Posterior vena cava (tissue), 2 donors: Measurements from ENCODE around the gene KCNJ15. TPM values are rescaled to one million over a fixed set of nuclear protein-coding genes. Genes with fewer than 3 reads are reported as not detected.

Experiments
- DNase-seq: peaks from one replicate; pipeline ENCODE4 v3.0.0-alpha.2; 2020; ENCODE audit warnings: low spot score
- intact Hi-C, 2 donors: fragments of 100-400 bp; cut with DNase I; formaldehyde crosslinking; loops; one replicate each; pipeline versions ENCODE4 v1.14.1 to v1.14.2; 2022 to 2023
- total RNA-seq, 2 donors: library from RNA; stranded (reverse); fragmentation: NEBNext Ultra II Directional; extraction: Animal tissue kit (Norgen Biotek cat#: 25700); gene quantifications; one replicate each; pipeline ENCODE4 v1.2.1, GENCODE V29; 2021
- donor health status: DM: yes; HTN: yes; CAD: no.
- donor health status: DM: yes; HTN: yes; CAD: no.

Gene KCNJ15
- total RNA-seq, 2 donors from 2014 or later = 2.3 to 3.4 TPM

GRCh38 chr21:38293113-38293512 is 36.3 kb downstream of the KCNJ15 start:
- intact Hi-C loops = no loop called here
- no peak for DNase-seq

- intact Hi-C loops = no loop called here
Observed at GRCh38 chr21:38293765-38294164, 37.0 kb downstream of the KCNJ15 start.

GRCh38 chr21:38294609-38295008 is 37.8 kb downstream of the KCNJ15 start:
- intact Hi-C loops = no loop called here
- no peak for DNase-seq

More at GRCh38 chr21:38293765-38294164, 37.0 kb downstream of the KCNJ15 start:
- DNase-seq = no peak

GRCh38 chr21:38295997-38296764 is 39.4 kb downstream of the KCNJ15 start:
- intact Hi-C loops = no loop called here
- DNase-seq = no peak

GRCh38 chr21:38297194-38297631 is 40.4 kb downstream of the KCNJ15 start:
- intact Hi-C loops = no loop called here
- DNase-seq = no peak

- intact Hi-C loops = no loop called here
- no peak for DNase-seq
Observed at GRCh38 chr21:38297871-38298270, 41.1 kb downstream of the KCNJ15 start.

GRCh38 chr21:38298832-38299231 is 42.0 kb downstream of the KCNJ15 start:
- DNase-seq = no peak
- intact Hi-C loops = no loop called here

GRCh38 chr21:38299671-38300070 is 42.9 kb downstream of the KCNJ15 start:
- intact Hi-C loops = no loop called here
- no peak for DNase-seq

GRCh38 chr21:38300141-38300578 is 43.4 kb downstream of the KCNJ15 start:
- DNase-seq = no peak
- intact Hi-C loops = no loop called here

- intact Hi-C loops = no loop called here
- DNase-seq = no peak
Observed at GRCh38 chr21:38301321-38302214, 44.8 kb downstream of the KCNJ15 start.

GRCh38 chr21:38303300-38303699 is 46.5 kb downstream of the KCNJ15 start:
- intact Hi-C loops = no loop called here
- peak; percentile 90 for DNase-seq

GRCh38 chr21:38306433-38307141 is 49.8 kb downstream of the KCNJ15 start:
- DNase-seq = no peak
- intact Hi-C loops = no loop called here

GRCh38 chr21:38307771-38308531 is 51.2 kb downstream of the KCNJ15 start:
- DNase-seq = no peak
- intact Hi-C loops = no loop called here

GRCh38 chr21:38308532-38309119 is 51.8 kb downstream of the KCNJ15 start:
- DNase-seq = no peak
- intact Hi-C loops = no loop called here

- DNase-seq = no peak
- intact Hi-C loops = no loop called here
Observed at GRCh38 chr21:38310646-38311485, 54.1 kb downstream of the KCNJ15 start.

GRCh38 chr21:38311765-38312164 is 55.0 kb downstream of the KCNJ15 start:
- intact Hi-C loops = no loop called here
- no peak for DNase-seq

GRCh38 chr21:38312822-38313221 is 56.0 kb downstream of the KCNJ15 start:
- DNase-seq = no peak
- intact Hi-C loops = no loop called here

GRCh38 chr21:38314558-38314957 is 57.8 kb downstream of the KCNJ15 start:
- intact Hi-C loops = no loop called here
- DNase-seq = no peak
